Erythroblast (primary cell): ENCODE measurements around the gene RBM20.

Source experiments
- GATA1 ChIP-seq: IDR thresholded peaks from 2 replicates; pipeline ENCODE4 v1.6.1; 2011; ENCODE audit warnings: low read depth, mild to moderate bottlenecking, control low read depth, low read length, moderate library complexity
- POLR2A ChIP-seq: IDR thresholded peaks from 2 replicates; pipeline ENCODE4 v1.6.1; 2011; ENCODE audit warnings: mild to moderate bottlenecking, low read length

DNA sequence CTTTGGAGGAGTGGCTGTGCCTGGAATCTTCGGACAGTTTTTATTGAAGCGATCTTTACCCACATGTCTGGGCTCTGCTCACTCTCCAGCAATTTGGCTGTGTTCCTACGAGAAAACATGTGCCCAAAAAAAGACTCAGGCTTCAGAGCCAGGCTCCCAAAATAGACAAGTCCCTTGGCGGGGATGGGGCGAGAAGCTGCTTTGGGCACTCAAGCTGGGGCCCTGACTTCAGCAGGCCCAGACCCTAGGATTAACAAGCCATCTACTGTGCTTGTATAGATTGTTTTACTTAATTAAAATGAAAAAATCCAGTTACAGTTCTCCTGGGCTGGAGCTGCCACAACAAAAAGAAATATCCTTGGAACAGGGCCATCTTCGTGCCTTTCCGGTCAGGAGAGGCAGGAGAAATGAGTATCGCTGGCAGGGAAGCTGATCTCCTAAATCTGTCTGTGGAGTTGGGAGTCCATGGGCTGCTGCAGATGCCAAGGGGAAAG, 176.2 kb downstream of the RBM20 start:
- TF ChIP-seq POLR2A (no peak), GATA1 (no peak)
